CMK (cell line): ENCODE measurements around the gene WASF3.

ENCODE experiments used
- DNase-seq: peaks from one replicate; pipeline ENCODE4 v3.0.0-alpha.2; 2010; ENCODE audit warnings: low read depth

The WASF3 gene

GRCh38 chr13:26589754-26590153, 32.3 kb downstream of the WASF3 start:
- DNase-seq: no peak

GRCh38 chr13:26590379-26590778, 32.9 kb downstream of the WASF3 start:
- no peak for DNase-seq

- no peak for DNase-seq
These were observed 33.5 kb downstream of the WASF3 start for GRCh38 chr13:26590951-26591350.

GRCh38 chr13:26591672-26592071, 34.2 kb downstream of the WASF3 start:
- no peak for DNase-seq

- no peak for DNase-seq
These were observed 36.2 kb downstream of the WASF3 start for GRCh38 chr13:26593661-26594060.

- no peak for DNase-seq
These were observed 36.9 kb downstream of the WASF3 start for GRCh38 chr13:26594363-26594762.

GRCh38 chr13:26596458-26596857, 39.0 kb downstream of the WASF3 start:
- no peak for DNase-seq

GRCh38 chr13:26599403-26599802, 41.9 kb downstream of the WASF3 start:
- DNase-seq: no peak

- no peak for DNase-seq
These were observed 42.4 kb downstream of the WASF3 start for GRCh38 chr13:26599860-26600259.

- DNase-seq: no peak
These were observed 42.9 kb downstream of the WASF3 start for GRCh38 chr13:26600343-26600742.

GRCh38 chr13:26601669-26602068, 44.2 kb downstream of the WASF3 start:
- DNase-seq: peak; percentile 1

- no peak for DNase-seq
These were observed 45.3 kb downstream of the WASF3 start for GRCh38 chr13:26602783-26603182.

GRCh38 chr13:26604784-26605545, 47.5 kb downstream of the WASF3 start:
- DNase-seq: no peak

- DNase-seq: no peak
These were observed 48.4 kb downstream of the WASF3 start for GRCh38 chr13:26605845-26606244.

- DNase-seq: no peak
These were observed 49.1 kb downstream of the WASF3 start for GRCh38 chr13:26606631-26607030.

GRCh38 chr13:26614721-26615120, 57.2 kb downstream of the WASF3 start:
- DNase-seq: no peak

GRCh38 chr13:26616126-26616525, 58.6 kb downstream of the WASF3 start:
- no peak for DNase-seq

GRCh38 chr13:26618726-26619125, 61.2 kb downstream of the WASF3 start:
- no peak for DNase-seq

GRCh38 chr13:26619358-26619757, 61.9 kb downstream of the WASF3 start:
- DNase-seq: peak; percentile 43

- DNase-seq: no peak
These were observed 64.4 kb downstream of the WASF3 start for GRCh38 chr13:26621731-26622401.

GRCh38 chr13:26623125-26623524, 65.6 kb downstream of the WASF3 start:
- no peak for DNase-seq

- no peak for DNase-seq
These were observed 67.1 kb downstream of the WASF3 start for GRCh38 chr13:26624572-26624971.

GRCh38 chr13:26626271-26626670, 68.8 kb downstream of the WASF3 start:
- no peak for DNase-seq

- no peak for DNase-seq
These were observed 71.2 kb downstream of the WASF3 start for GRCh38 chr13:26628706-26629105.
